Large intestine (tissue), 3 donors: ENCODE data around the gene KRTAP4-16. TPM values are rescaled to one million over a fixed set of nuclear protein-coding genes. Genes with fewer than 3 reads are reported as not detected.
"Not testable (repeated sequence)": the region's sequence is repeated elsewhere in the genome, so short reads cannot be mapped to it uniquely, and the experiment has no call there.

Experiments used
- DNase-seq, 2 donors: peaks; one replicate each; pipeline versions ENCODE4 v3.0.0 to v3.0.0-alpha.2; 2013
- H3K27ac ChIP-seq: one replicate; pipeline ENCODE4 v1.5.1; 2013; ENCODE audit warnings: low read length
- H3K27me3 ChIP-seq: 2 replicates; pipeline ENCODE4 v1.6.1; 2013; ENCODE audit warnings: low read length; ENCODE audit not compliant: control insufficient read depth, insufficient read depth
- H3K36me3 ChIP-seq: 2 replicates; pipeline ENCODE4 v1.6.1; 2013; ENCODE audit warnings: low read length; ENCODE audit not compliant: control insufficient read depth, insufficient read depth
- H3K4me1 ChIP-seq: one replicate; pipeline ENCODE4 v1.6.1; 2013; ENCODE audit warnings: low read length; ENCODE audit not compliant: control insufficient read depth, insufficient read depth
- H3K4me3 ChIP-seq: one replicate; pipeline ENCODE4 v1.5.1; 2013; ENCODE audit warnings: low read length
- H3K9me3 ChIP-seq: one replicate; pipeline ENCODE4 v1.6.1; 2013; ENCODE audit warnings: mild to moderate bottlenecking, low read depth, low read length, moderate library complexity; ENCODE audit not compliant: control insufficient read depth
- WGBS: methylation state at CpG from one replicate; pipeline ENCODE4 v1.1.5; 2013; ENCODE audit warnings: low lambda C conversion rate; ENCODE audit not compliant: insufficient coverage; 5-methylcytosine and 5-hydroxymethylcytosine counted together
- polyA plus RNA-seq: library from polyadenylated mRNA; unstranded; fragments of 120-200 nt; gene quantifications from one replicate; pipeline ENCODE4 v1.2.1, GENCODE V29; 2013

The KRTAP4-16 gene
- polyA plus RNA-seq, 1 donor: not detected

DNA sequence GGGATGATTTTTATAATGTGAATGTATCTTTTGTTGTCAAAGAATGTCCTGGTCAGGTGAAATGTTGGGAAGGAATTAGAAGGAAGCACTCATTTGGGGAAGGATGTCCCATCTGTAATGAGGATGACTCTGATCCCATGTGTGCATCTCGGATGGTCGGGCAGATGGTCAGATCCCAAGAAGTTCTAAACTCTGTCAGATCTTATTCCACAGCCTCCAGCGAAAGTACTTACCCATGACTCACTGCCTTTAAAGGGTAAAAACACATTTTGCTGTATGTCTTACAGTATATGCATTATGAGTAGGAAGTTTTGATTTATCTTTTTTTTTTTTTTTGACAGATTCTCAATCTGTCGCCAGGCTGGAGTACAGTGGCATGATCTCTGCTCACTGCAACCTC lies 16.7 kb upstream of the KRTAP4-16 start:
- Histone ChIP-seq H3K36me3 (no peaks in the 10 kb centered on the region), H3K9me3 (no peaks in the 10 kb centered on the region), H3K4me3 (no peak overlapping the region), H3K4me1 (no peaks in the 10 kb centered on the region), H3K27ac (no peak overlapping the region), H3K27me3 (no peaks in the 10 kb centered on the region)
- DNase-seq: no peak
- WGBS: no CpG with 5 or more reads among the region's 4 CpGs

DNA sequence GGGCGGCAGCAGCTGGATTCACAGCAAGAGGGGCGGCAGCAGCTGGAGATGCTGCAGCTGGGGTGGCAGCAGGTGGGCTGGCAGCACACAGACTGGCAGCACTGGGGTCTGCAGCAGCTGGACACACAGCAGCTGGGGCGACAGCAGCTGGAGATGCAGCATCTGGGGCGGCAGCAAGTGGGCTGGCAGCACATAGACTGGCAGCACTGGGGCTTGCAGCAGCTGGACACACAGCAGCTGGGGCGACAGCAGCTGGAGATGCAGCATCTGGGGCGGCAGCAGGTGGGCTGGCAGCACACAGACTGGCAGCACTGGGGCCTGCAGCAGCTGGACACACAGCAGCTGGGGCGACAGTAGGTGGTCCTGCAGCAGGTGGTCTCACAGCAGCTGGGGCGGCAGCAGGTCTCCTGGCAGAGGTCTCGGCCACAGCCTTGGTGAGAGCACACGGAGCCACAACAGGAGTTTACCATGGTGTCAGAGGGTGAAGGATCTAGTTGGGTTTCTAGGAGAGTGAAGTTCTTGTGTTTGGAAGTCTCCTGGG lies 15.9 kb upstream of the KRTAP4-16 start, which contains the start of gene KRTAP4-11:
Gene KRTAP4-11, minus strand, starts transcription at position 528 of the 541 bp plus-strand sequence. Its CDS starts 58 bp downstream, at position 470.
- not testable (repeated sequence) for H3K4me1 ChIP-seq, H3K27me3 ChIP-seq, H3K36me3 ChIP-seq, DNase-seq, H3K27ac ChIP-seq, H3K4me3 ChIP-seq, H3K9me3 ChIP-seq
- 100% methylated on average over 1 of the region's 10 CpGs for WGBS

DNA sequence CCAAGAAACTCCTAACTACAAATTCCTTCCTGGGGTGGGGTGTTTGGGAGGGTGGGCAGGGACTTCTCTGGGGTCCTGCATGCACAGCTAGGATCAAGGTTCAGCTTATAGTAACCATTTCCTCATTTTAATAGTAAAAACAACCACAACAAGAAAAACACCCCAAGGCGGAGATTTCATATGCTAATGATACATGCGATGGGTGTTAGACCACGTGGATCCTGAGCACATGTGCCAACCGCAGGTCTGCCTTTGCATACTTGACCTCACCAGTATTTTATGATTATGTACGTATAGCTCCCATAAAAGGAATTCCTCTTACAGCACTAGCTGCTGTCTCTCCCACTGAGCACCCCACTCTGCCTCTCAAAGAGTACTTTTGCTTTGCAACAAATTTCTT lies 14.3 kb upstream of the KRTAP4-16 start:
- Histone ChIP-seq H3K4me3 (no peak overlapping the region), H3K4me1 (no peaks in the 10 kb centered on the region), H3K27me3 (no peaks in the 10 kb centered on the region), H3K36me3 (no peaks in the 10 kb centered on the region), H3K9me3 (no peaks in the 10 kb centered on the region), H3K27ac (no peak overlapping the region)
- DNase-seq: no peak
- 40% methylated on average over 1 of the region's 5 CpGs for WGBS

DNA sequence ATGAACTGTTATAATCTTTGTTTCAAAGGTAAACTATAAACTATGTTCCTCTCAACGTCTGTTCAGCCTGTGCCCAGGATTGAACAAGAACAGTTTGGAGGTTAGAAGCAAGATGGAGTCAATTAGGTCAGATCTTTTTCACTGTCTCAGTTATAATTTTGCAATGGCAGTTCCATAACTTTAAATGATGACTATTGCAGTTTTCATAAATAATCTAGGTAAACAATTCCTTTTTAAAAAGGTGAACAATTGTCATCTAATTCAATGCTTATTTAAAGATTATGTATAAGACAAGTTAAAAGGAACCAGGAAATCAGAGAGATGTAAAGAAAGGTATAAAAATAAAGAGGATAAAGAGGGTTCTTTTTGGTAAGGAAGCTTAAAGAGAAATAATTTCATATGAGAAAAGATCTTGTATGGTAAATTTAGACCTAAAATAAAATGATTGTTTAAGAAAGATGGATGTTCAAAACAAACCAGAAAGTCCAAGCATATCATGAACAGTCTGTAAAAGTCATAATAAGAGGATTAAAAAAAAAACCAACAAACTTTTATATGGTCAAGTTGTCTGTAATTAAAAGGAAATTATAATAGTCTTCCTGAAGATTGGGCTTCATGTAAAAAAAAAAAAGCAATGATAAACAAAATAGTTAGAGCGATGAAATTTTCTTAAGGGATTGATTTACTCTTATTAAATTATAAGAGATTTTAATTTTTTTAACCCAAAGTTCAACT lies 9.3 kb upstream of the KRTAP4-16 start:
- H3K27ac ChIP-seq: no peak overlapping the region
- H3K27me3 ChIP-seq: peaks cover 4% of the 10 kb centered on the region
- H3K4me3 ChIP-seq: no peak overlapping the region
- H3K9me3 ChIP-seq: no peaks in the 10 kb centered on the region
- WGBS: 100% methylated on average over 1 of the region's 2 CpGs
- DNase-seq: no peak
- H3K4me1 ChIP-seq: no peaks in the 10 kb centered on the region
- H3K36me3 ChIP-seq: no peaks in the 10 kb centered on the region

DNA sequence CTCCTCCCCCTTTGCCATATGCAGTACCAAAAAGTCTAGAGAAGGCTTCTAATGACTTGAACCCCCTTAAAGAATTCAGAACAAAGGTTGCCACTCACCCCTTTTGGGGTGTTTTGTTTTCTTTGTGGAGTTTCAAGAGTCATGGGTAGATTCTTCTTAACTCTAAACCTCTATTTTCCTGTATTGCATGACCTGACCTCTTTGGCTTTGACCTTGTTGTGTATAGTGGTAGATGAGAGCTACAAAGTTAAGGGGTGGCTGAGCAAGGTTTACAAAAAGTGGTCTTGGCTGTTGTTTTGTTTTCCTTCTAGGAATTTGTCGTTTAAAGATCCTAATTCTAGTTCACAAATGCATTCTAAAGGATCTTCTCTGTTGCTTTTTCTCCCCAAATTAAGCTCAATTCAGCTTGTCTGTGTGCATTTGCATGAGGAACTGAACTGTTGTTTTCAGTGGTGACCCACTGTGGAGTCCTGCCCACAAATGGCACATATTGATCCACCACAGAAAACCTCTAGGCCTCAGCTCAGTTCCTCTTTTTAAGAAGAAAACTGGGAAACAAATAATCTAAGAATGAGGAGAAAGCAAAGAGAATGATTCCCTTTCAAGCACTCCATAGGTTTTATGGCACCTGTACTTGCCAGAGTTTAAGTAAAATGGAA lies 6.8 kb upstream of the KRTAP4-16 start:
- not testable (repeated sequence) for H3K36me3 ChIP-seq, DNase-seq, H3K4me3 ChIP-seq, H3K27me3 ChIP-seq, H3K9me3 ChIP-seq, H3K27ac ChIP-seq, H3K4me1 ChIP-seq
- 80% methylated on average over 1 of the region's 1 CpG for WGBS

DNA sequence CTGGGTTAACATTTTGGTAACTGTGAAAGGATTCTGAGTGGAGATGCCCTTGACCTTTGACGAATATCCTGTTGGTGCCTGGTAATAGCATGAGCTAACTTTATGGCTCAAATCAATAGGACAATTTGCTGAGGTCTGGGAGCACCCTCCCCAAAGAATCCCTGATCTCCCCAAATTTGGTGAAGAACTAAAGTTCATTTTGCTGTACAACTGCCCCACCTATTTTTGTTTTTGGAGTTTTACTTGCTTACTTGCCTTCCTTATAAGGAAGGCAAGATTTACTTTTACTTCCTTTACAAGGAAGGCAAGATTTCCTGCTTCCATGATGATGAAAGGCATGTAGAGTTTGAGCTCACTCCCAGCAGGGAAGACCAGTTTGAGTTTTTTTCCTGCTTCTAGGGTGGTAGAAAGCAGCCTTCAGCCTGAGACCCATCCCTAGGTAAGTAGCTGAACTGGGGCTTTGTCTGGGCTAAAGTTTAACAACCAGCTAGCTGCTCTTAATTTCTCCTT lies 6.0 kb upstream of the KRTAP4-16 start:
- no CpG with 5 or more reads among the region's 1 CpG for WGBS
- Histone ChIP-seq H3K27ac (no peak overlapping the region), H3K36me3 (no peaks in the 10 kb centered on the region), H3K27me3 (peaks cover 4% of the 10 kb centered on the region), H3K4me1 (no peaks in the 10 kb centered on the region), H3K9me3 (no peaks in the 10 kb centered on the region), H3K4me3 (no peak overlapping the region)
- no peak for DNase-seq

DNA sequence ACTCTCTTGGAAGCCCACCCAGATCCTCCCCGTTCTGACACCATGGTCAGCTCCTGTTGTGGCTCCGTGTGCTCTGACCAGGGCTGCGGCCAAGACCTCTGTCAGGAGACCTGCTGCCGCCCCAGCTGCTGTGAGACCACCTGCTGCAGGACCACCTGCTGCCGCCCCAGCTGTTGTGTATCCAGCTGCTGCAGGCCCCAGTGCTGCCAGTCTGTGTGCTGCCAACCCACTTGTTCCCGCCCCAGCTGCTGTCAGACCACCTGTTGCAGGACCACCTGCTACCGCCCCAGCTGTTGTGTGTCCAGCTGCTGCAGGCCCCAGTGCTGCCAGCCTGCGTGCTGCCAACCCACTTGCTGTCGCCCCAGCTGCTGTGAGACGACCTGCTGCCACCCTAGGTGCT lies 3.3 kb upstream of the KRTAP4-16 start, which contains the start of gene KRTAP4-9:
Gene KRTAP4-9, plus strand, starts transcription at position 43 of the 400 bp plus-strand sequence. Its CDS starts 0 bp downstream, at position 43.
- WGBS: no CpG with 5 or more reads among the region's 10 CpGs
- not testable (repeated sequence) for H3K27ac ChIP-seq

DNA sequence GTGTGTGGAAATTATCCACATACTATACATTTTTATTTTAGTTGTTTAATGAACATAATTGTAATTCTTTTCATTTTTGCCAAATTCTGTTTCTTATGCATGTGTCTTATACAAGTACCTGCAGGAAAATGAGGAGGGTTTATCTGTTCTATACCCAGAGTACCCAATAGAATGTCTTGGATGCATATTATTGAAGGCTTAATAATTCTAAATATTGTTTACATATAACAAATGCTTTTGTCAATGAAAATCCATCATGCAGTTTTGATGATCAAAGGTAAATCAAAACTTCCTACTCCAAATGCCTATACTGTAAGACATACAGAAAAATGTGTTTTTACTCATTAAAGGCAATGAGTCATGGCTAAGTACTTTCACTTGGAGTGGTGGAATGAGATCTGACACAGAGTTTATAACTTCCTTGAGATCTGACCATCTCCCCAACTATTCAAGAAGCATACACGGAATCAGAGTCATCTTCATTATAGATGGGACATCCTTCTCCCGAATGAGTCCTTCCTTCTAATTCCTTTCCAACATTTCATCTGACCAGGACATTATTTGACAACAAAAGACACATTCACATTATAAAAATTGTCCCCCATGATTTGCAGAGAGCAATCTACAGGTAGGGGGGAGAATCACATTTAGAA lies 2.5 kb upstream of the KRTAP4-16 start:
- not testable (repeated sequence) for H3K4me1 ChIP-seq, DNase-seq, H3K27ac ChIP-seq, H3K27me3 ChIP-seq, H3K36me3 ChIP-seq, H3K4me3 ChIP-seq, H3K9me3 ChIP-seq
- WGBS: no CpG with 5 or more reads among the region's 2 CpGs

More for the DNA sequence above, 3.3 kb upstream of the KRTAP4-16 start, which contains the start of gene KRTAP4-9:
- not testable (repeated sequence) for H3K4me1 ChIP-seq, H3K36me3 ChIP-seq, H3K9me3 ChIP-seq, H3K27me3 ChIP-seq, DNase-seq, H3K4me3 ChIP-seq

DNA sequence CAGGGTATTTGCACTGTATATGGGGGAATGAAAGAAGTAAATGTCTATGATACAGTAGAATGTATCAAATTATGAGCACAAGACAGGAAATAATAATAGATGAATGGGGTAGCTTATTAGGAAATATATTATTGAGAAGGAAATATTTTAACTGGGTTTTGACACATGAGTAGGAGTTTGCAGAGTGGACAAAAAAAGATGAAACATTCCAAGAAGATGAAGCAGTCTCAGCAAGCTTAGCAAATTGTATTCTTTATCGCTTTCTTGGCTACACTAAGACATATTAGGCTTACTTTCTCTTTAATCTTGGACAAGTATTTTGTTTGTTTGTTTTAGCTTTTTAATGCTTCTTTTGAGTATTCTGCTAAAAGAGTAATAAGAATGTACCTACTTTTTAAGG lies 1.9 kb upstream of the KRTAP4-16 start:
- no CpG with 5 or more reads among the region's 1 CpG for WGBS
- H3K27ac ChIP-seq: no peak overlapping the region

More for the DNA sequence above, 1.9 kb upstream of the KRTAP4-16 start:
- peaks cover 4% of the 10 kb centered on the region for H3K27me3 ChIP-seq
- H3K4me3 ChIP-seq: no peak overlapping the region
- H3K9me3 ChIP-seq: no peaks in the 10 kb centered on the region
- no peaks in the 10 kb centered on the region for H3K36me3 ChIP-seq
- no peak for DNase-seq
- H3K4me1 ChIP-seq: no peaks in the 10 kb centered on the region
